Astrocyte of the cerebellum (primary cell): ENCODE data around the gene PCDH9.
"Not testable (repeated sequence)": the region's sequence is repeated elsewhere in the genome, so short reads cannot be mapped to it uniquely, and the experiment has no call there.

ENCODE experiments used
- DNase-seq: peaks from one replicate; pipeline ENCODE4 v3.0.0-alpha.2; 2011; ENCODE audit warnings: low read depth
- H3K4me3 ChIP-seq: 2 replicates; pipeline ENCODE4 v1.5.1; 2011; ENCODE audit warnings: mild to moderate bottlenecking, low read depth, low read length, moderate library complexity
- CTCF ChIP-seq: IDR thresholded peaks from 2 replicates; pipeline ENCODE4 v1.5.1; 2012; ENCODE audit warnings: low read length, low read depth, moderate library complexity, mild to moderate bottlenecking; ENCODE audit errors: missing control alignments
- in situ Hi-C: cut with HindIII; loops from 2 replicates; pipeline ENCODE4 v1.10.0; 2017; ENCODE audit warnings: low sequenced_read_pairs

Gene PCDH9

GRCh38 chr13:66774046-66774445 is 456.1 kb downstream of the PCDH9 start:
- DNase-seq = no peak
- no peak for TF ChIP-seq CTCF
- in situ Hi-C loops = no loop called here
- no peak overlapping the region for H3K4me3 ChIP-seq

GRCh38 chr13:66765559-66765958 is 464.6 kb downstream of the PCDH9 start:
- TF ChIP-seq CTCF = no peak
- in situ Hi-C loops = no loop called here
- no peak for DNase-seq
- H3K4me3 ChIP-seq = no peak overlapping the region

- H3K4me3 ChIP-seq, DNase-seq, in situ Hi-C loops: not testable (repeated sequence)
Observed at GRCh38 chr13:66760678-66761077, 469.5 kb downstream of the PCDH9 start.

GRCh38 chr13:66759919-66760318 is 470.2 kb downstream of the PCDH9 start:
- in situ Hi-C loops = no loop called here
- DNase-seq = no peak
- no peak for TF ChIP-seq CTCF
- H3K4me3 ChIP-seq = no peak overlapping the region

GRCh38 chr13:66751691-66752090 is 478.4 kb downstream of the PCDH9 start:
- no peak for DNase-seq
- in situ Hi-C loops = no loop called here
- no peak overlapping the region for H3K4me3 ChIP-seq
- TF ChIP-seq CTCF = no peak

- H3K4me3 ChIP-seq = no peak overlapping the region
- no peak for TF ChIP-seq CTCF
- in situ Hi-C loops = no loop called here
- DNase-seq = no peak
Observed at GRCh38 chr13:66748712-66749111, 481.4 kb downstream of the PCDH9 start.

- no peak for TF ChIP-seq CTCF
- H3K4me3 ChIP-seq = no peak overlapping the region
- no peak for DNase-seq
- in situ Hi-C loops = no loop called here
Observed at GRCh38 chr13:66745307-66745706, 484.8 kb downstream of the PCDH9 start.
